GM12801 (cell line): ENCODE measurements around the gene LIPT2.

Experiments used
- TF ChIP-seq, protein P1 (sequence below): IDR thresholded peaks from one replicate; pipeline ENCODE4 v1.5.1; 2011; ENCODE audit warnings: control low read depth; ENCODE audit not compliant: insufficient read length; ENCODE audit errors: extremely low read depth

The LIPT2 gene

DNA sequence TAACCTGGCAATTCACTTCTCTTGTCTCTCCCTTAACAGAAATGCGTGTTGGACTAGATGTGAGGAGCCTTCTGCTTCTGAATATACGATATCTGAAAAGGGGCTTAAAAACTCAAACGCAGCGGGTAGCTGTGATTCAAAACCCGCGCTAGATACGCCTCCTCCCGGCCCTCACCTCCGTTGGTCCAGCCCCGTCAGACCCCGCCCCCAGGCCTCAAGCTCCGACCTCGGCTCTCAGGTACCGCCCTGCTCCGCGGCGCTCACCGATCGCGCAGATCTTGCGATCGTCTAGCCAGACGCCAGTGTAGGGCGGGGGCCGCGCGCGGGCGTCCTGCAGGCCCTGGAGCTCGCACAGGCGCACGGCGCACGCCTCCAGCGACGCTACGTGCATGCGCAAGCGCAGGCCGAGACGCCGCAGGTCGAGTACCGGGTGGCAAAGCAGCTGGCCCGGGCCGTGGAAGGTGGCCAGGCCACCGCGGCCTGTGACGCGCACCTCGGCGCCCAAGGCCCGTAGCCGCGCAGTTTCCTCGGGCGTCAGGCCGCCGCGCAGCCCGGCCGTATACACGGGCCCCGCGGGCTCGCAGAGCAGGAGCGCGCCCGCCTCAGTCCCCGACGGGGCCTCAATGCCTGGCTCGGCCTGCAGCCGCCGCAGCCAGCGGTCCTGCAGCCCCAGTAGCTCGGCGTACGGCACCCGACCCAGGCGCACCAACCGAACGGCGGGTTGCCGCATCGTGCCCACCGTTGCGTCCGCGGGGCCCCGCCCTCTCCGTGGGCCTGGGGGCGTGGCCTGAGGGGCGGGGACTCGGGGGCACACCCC is at the start of gene LIPT2:
Gene LIPT2 (minus strand): TSS at position 751 of the 817 bp plus-strand sequence. CDS start 21 bp downstream, at position 730.
- TF ChIP-seq, protein P1, sequence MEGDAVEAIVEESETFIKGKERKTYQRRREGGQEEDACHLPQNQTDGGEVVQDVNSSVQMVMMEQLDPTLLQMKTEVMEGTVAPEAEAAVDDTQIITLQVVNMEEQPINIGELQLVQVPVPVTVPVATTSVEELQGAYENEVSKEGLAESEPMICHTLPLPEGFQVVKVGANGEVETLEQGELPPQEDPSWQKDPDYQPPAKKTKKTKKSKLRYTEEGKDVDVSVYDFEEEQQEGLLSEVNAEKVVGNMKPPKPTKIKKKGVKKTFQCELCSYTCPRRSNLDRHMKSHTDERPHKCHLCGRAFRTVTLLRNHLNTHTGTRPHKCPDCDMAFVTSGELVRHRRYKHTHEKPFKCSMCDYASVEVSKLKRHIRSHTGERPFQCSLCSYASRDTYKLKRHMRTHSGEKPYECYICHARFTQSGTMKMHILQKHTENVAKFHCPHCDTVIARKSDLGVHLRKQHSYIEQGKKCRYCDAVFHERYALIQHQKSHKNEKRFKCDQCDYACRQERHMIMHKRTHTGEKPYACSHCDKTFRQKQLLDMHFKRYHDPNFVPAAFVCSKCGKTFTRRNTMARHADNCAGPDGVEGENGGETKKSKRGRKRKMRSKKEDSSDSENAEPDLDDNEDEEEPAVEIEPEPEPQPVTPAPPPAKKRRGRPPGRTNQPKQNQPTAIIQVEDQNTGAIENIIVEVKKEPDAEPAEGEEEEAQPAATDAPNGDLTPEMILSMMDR: no peak

DNA sequence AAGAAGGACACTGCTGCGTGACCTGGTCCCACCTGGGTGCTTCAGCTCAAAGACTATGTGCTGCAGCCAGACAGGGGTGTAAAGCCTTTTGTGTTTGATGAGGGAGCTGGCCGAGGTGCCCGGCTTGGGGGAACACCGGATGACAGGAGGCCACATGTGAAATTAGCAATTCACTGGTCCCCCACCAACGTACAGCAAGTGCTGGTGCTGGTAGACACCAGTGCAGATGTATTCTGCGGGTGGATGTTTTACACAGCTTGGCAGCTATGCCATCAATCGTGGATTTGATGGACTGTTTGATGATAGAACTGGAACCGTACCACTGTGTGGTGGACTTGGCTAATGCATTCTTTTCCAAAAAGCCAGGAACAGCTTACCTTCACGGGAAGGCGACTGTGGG is 47.9 kb upstream of the LIPT2 start:
- TF ChIP-seq, protein P1: no peak

DNA sequence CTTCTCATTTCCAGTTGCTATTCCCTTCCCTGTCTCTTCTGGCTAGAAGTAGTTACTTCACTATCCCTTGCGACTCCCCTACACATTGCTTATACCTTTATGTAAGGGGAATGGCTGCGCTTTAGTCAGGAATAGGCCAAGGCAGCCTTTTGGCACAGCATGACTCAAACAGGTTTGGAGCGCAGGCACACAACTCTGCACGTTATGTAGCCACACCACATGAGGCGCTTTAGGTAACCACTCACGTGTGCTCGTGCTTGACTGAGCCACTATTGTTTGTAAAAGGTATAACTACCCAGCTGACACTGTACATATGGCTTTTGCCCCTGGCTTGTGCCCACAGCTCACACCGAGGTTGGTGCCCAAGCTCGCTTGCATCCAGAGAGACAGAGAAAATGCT is 46.7 kb upstream of the LIPT2 start:
- TF ChIP-seq, protein P1: no peak

DNA sequence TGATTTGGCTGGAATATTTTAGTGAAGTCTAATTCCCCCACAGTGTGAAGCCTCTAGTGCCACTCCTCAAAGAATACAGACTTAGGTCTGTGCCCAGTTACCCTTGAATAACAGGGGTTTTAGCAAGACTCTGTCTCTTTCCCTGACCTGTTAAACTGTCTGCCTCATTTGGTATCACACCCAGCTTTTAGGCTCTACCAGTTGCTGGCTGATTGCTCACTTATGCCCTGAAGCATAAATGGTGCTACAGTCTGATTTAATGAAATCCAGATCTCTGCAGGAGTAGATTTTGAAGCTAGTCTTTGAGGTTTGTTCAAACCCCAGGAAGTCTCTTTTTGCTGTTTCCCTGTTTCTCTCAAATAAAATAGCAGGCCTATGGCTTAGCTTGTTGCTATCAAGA is 45.2 kb upstream of the LIPT2 start:
- TF ChIP-seq, protein P1: no peak

DNA sequence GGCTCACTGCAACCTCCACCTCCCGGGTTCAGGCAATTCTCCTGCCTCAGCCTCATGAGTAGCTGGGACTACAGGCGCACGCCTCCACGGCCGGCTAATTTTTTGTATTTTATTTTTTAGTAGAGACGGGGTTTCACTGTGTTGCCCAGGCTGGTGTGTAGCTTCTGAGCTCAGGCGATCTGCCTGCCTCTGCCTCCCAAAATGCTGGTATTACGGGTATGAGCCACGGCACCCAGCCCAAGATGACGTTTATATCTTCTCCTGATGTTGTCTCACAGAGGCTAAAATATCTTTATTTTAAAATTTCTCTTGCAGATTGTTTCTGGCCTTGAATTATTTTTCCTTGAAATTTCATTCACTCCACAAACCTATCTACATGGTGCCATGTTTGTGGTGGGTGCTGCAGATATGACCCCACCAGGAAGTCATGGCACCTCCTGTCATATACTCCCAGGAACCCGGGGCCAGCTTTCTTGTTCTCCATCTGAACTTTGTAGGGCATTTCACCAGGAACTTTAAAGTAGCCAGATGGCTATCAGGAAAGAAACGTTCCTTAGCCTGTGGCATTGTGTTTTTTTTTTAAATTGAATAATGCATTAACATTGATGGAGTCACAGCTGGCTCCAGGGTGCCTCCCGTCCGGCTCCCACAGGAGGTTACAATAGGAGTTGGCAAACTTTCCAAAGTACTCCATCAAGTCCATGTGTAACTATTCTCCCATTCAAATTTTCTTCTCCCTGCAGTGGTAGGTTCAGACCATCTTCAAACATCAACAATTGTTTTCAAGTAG is 42.0 kb upstream of the LIPT2 start:
- TF ChIP-seq, protein P1: no peak

DNA sequence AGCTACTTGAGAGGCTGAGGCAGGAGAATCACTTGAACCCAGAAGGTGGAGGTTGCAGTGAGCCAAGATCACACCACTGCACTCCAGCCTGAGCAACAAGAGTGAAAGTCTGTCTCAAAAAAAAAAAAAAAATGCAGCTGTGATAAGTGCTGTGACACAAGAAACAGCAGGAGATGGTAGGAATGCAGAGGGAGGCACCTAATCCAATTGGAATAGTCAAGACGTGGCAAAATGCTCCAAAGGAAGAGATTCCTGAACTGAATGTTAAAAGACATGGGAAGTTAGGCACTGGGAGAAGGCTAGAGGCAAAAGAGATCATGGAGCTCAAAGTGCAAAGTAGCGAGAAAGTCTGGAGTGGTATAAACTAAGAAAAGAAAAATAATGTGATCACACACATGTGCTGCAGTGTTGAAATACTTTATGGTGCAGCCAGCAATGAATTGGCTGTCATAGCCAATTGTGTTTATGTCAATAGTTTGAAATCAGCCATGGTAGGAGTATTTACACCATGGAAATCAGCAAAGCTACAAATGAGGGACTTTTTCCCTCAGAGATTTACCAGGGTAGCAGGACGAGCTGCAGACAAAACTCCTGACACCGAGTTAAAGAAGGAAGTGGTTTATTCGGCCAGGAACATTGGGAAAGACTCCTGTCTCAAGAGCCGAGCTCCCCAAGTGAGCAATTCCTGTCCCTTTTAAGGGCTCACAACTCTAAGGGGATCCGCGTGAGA is 40.9 kb upstream of the LIPT2 start:
- TF ChIP-seq, protein P1: no peak

DNA sequence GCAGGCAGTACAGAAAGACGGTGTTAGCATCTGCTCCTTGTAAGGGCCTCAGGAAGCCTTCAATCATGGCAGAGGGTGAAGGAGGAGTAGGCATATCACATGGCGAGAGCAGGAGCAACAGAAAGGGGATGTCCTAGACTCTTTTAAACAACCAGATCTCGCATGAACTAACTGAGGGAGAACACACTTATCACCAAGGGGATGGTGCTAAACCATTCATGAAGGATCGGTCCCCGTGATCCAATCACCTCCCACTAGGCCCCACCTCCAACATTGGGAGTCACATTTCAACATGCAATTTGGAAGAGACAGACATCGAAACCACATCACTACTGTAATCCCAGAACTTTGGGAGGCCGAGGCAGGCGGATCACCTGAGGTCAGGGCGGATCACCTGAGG is 39.9 kb upstream of the LIPT2 start:
- TF ChIP-seq, protein P1: no peak
